ENCODE data around the gene NEK10. TPM values are rescaled to one million over a fixed set of nuclear protein-coding genes. Genes with fewer than 3 reads are reported as not detected.

Gene NEK10
- total and polyA plus RNA-seq, 3 donors from 2014 or later = 29.5 to 83.2 (median 56.9) TPM

GRCh38 chr3:27352047-27352446 lies 17.1 kb downstream of the NEK10 start:
- intact Hi-C loops (cut with DNase I; ENCODE audit: low total_unique reads) = no loop called here
- no peak for DNase-seq

DNA sequence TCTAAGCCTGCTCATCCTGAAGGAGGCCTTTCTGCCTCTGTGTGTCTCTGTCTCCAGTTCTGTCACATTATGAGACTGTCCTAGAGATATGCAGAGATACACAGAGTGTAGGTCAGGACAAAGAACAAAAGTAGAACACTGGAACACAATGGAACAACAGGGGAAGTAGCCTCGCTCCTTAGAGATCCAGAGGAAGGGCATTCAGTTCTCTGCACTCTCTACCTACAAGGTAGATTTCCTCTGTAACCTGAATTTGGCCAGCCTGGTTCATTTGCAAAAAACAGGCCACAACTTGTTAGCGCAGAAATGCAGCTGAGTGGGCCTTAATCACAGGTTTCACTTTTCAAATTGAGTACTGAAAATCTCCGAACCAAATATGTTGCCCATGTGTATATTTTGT lies 19.4 kb downstream of the NEK10 start:
- WGBS, 2 donors = 77 to 88% methylated on average over 3 of the region's 3 CpGs
- H3K4me3 ChIP-seq = no peak overlapping the region
- no peaks in the 10 kb centered on the region for H3K4me1 ChIP-seq
- TF ChIP-seq CTCF (IDR thresholded peaks at IDR 0.05) (no peak), POLR2A (IDR thresholded peaks at IDR 0.05) (no peak)
- no peaks in the 10 kb centered on the region for H3K36me3 ChIP-seq (ENCODE audit: low read depth, missing control alignments)
- H3K27me3 ChIP-seq = no peaks in the 10 kb centered on the region
- intact Hi-C loops (cut with DNase I; ENCODE audit: low total_unique reads) = no loop called here
- no peaks in the 10 kb centered on the region for H3K9me3 ChIP-seq
- no peak overlapping the region for H3K27ac ChIP-seq
- DNase-seq = no peak

More at GRCh38 chr3:27352047-27352446, 17.1 kb downstream of the NEK10 start:
- Histone ChIP-seq H3K4me1 (no peaks in the 10 kb centered on the region), H3K4me3 (no peak overlapping the region), H3K27me3 (no peaks in the 10 kb centered on the region), H3K9me3 (no peaks in the 10 kb centered on the region), H3K36me3 (ENCODE audit: low read depth, missing control alignments) (no peaks in the 10 kb centered on the region), H3K27ac (no peak overlapping the region)
- 77 to 89% methylated on average over 3 of the region's 3 CpGs for WGBS, 2 donors
- TF ChIP-seq POLR2A (IDR thresholded peaks at IDR 0.05) = no peak
- TF ChIP-seq CTCF (IDR thresholded peaks at IDR 0.05) = no peak

- Histone ChIP-seq H3K27me3 (no peaks in the 10 kb centered on the region), H3K36me3 (ENCODE audit: low read depth, missing control alignments) (no peaks in the 10 kb centered on the region), H3K9me3 (no peaks in the 10 kb centered on the region), H3K4me1 (no peaks in the 10 kb centered on the region), H3K4me3 (no peak overlapping the region), H3K27ac (no peak overlapping the region)
- 74 to 88% methylated on average over 11 of the region's 11 CpGs for WGBS, 2 donors
- no peak for DNase-seq
- intact Hi-C loops (cut with DNase I; ENCODE audit: low total_unique reads) = no loop called here
- TF ChIP-seq CTCF (IDR thresholded peaks at IDR 0.05) = no peak
Measured at GRCh38 chr3:27345959-27346865, 23.0 kb downstream of the NEK10 start.

DNA sequence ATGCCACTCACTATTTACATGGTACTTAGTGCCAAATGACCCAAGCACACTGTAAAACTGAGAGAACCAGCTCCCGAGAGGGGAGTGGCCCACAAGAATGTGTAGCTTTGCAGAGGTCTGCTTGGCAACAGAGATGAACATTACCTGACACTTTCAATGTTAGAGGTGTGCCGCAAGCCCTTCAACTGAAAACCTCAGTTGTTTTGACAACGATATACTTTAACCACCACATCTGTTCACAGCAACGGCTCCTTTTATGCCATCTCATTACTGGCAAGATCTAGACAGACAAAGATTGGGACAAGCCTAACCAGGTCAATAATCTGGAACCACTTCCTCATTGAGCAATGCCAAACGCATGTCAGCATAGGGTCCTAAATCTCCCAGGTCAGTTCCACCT lies 23.7 kb downstream of the NEK10 start:
- H3K27me3 ChIP-seq = no peaks in the 10 kb centered on the region
- no peak for TF ChIP-seq POLR2A (IDR thresholded peaks at IDR 0.05)
- TF ChIP-seq CTCF (IDR thresholded peaks at IDR 0.05) = no peak
- intact Hi-C loops (cut with DNase I; ENCODE audit: low total_unique reads) = no loop called here

GRCh38 chr3:27345045-27345444 lies 24.1 kb downstream of the NEK10 start:
- 95% methylated on average over 2 of the region's 2 CpGs for WGBS, 2 donors
- no peak for DNase-seq
- H3K27me3 ChIP-seq = no peaks in the 10 kb centered on the region
- H3K4me1 ChIP-seq = no peaks in the 10 kb centered on the region
- TF ChIP-seq CTCF (IDR thresholded peaks at IDR 0.05) = no peak
- H3K27ac ChIP-seq = no peak overlapping the region
- H3K36me3 ChIP-seq (ENCODE audit: low read depth, missing control alignments) = no peaks in the 10 kb centered on the region
- intact Hi-C loops (cut with DNase I; ENCODE audit: low total_unique reads) = no loop called here
- H3K9me3 ChIP-seq = no peaks in the 10 kb centered on the region
- H3K4me3 ChIP-seq = no peak overlapping the region

More for the DNA sequence above, 23.7 kb downstream of the NEK10 start:
- no peak for DNase-seq
- Histone ChIP-seq H3K4me3 (no peak overlapping the region), H3K9me3 (no peaks in the 10 kb centered on the region), H3K27ac (no peak overlapping the region), H3K36me3 (ENCODE audit: low read depth, missing control alignments) (no peaks in the 10 kb centered on the region), H3K4me1 (no peaks in the 10 kb centered on the region)
- WGBS, 2 donors = 87 to 88% methylated on average over 5 of the region's 5 CpGs
